Measurements from ENCODE around the gene RAPGEF1. TPM values are rescaled to one million over a fixed set of nuclear protein-coding genes. Genes with fewer than 3 reads are reported as not detected.

The RAPGEF1 gene
- total and polyA plus RNA-seq, 3 donors from 2014 or later: 36.1 to 56.9 (median 55.8) TPM

- DNase-seq: no peak
- intact Hi-C loops (cut with DNase I; ENCODE audit: low total_unique reads): no loop called here
- no peaks in the 10 kb centered on the region for H3K9me3 ChIP-seq
- H3K27me3 ChIP-seq: no peaks in the 10 kb centered on the region
- no peak for TF ChIP-seq POLR2A (IDR thresholded peaks at IDR 0.05)
- no peak for TF ChIP-seq CTCF (IDR thresholded peaks at IDR 0.05)
- H3K4me1 ChIP-seq: peaks cover 12% of the 10 kb centered on the region
- WGBS, 2 donors: 92 to 97% methylated on average over 5 of the region's 5 CpGs
- H3K36me3 ChIP-seq (ENCODE audit: low read depth, missing control alignments): no peaks in the 10 kb centered on the region
- no peak overlapping the region for H3K4me3 ChIP-seq
- H3K27ac ChIP-seq: no peak overlapping the region
Measured at GRCh38 chr9:131707050-131707449, 32.8 kb downstream of the RAPGEF1 start.

GRCh38 chr9:131706608-131706970 lies 33.3 kb downstream of the RAPGEF1 start:
- no peak for TF ChIP-seq POLR2A (IDR thresholded peaks at IDR 0.05)
- no peak for TF ChIP-seq CTCF (IDR thresholded peaks at IDR 0.05)
- Histone ChIP-seq H3K4me1 (peaks cover 12% of the 10 kb centered on the region), H3K4me3 (no peak overlapping the region), H3K27ac (no peak overlapping the region), H3K27me3 (no peaks in the 10 kb centered on the region), H3K9me3 (no peaks in the 10 kb centered on the region), H3K36me3 (ENCODE audit: low read depth, missing control alignments) (no peaks in the 10 kb centered on the region)
- 96% methylated on average over 6 of the region's 6 CpGs for WGBS, 2 donors
- no peak for DNase-seq
- intact Hi-C loops (cut with DNase I; ENCODE audit: low total_unique reads): no loop called here

GRCh38 chr9:131704988-131705387 lies 34.9 kb downstream of the RAPGEF1 start:
- no peak overlapping the region for H3K27ac ChIP-seq
- no peaks in the 10 kb centered on the region for H3K27me3 ChIP-seq
- DNase-seq: no peak
- H3K4me3 ChIP-seq: no peak overlapping the region
- TF ChIP-seq POLR2A (IDR thresholded peaks at IDR 0.05) (no peak), CTCF (IDR thresholded peaks at IDR 0.05) (no peak)
- no peaks in the 10 kb centered on the region for H3K9me3 ChIP-seq
- peaks cover 12% of the 10 kb centered on the region for H3K4me1 ChIP-seq
- intact Hi-C loops (cut with DNase I; ENCODE audit: low total_unique reads): no loop called here
- 81 to 90% methylated on average over 4 of the region's 4 CpGs for WGBS, 2 donors
- no peaks in the 10 kb centered on the region for H3K36me3 ChIP-seq (ENCODE audit: low read depth, missing control alignments)

GRCh38 chr9:131704141-131704983 lies 35.5 kb downstream of the RAPGEF1 start:
- H3K4me3 ChIP-seq: no peak overlapping the region
- no peaks in the 10 kb centered on the region for H3K27me3 ChIP-seq
- WGBS, 2 donors: 74 to 82% methylated on average over 5 of the region's 5 CpGs
- no peak overlapping the region for H3K27ac ChIP-seq
- H3K36me3 ChIP-seq (ENCODE audit: low read depth, missing control alignments): no peaks in the 10 kb centered on the region
- intact Hi-C loops (cut with DNase I; ENCODE audit: low total_unique reads): no loop called here
- no peak for DNase-seq
- no peaks in the 10 kb centered on the region for H3K9me3 ChIP-seq
- no peak for TF ChIP-seq CTCF (IDR thresholded peaks at IDR 0.05)
- no peak for TF ChIP-seq POLR2A (IDR thresholded peaks at IDR 0.05)
- H3K4me1 ChIP-seq: peaks cover 12% of the 10 kb centered on the region

- Histone ChIP-seq H3K4me1 (peaks cover 12% of the 10 kb centered on the region), H3K27ac (no peak overlapping the region), H3K4me3 (no peak overlapping the region), H3K36me3 (ENCODE audit: low read depth, missing control alignments) (no peaks in the 10 kb centered on the region), H3K27me3 (no peaks in the 10 kb centered on the region), H3K9me3 (no peaks in the 10 kb centered on the region)
- intact Hi-C loops (cut with DNase I; ENCODE audit: low total_unique reads): no loop called here
- no peak for TF ChIP-seq POLR2A (IDR thresholded peaks at IDR 0.05)
- no peak for TF ChIP-seq CTCF (IDR thresholded peaks at IDR 0.05)
- WGBS, 2 donors: 90 to 92% methylated on average over 4 of the region's 4 CpGs
- DNase-seq: no peak
Measured at GRCh38 chr9:131703697-131704096, 36.2 kb downstream of the RAPGEF1 start.

Data from testis (tissue), 3 donors.